ENCODE data around the gene ATF6. TPM values are rescaled to one million over a fixed set of nuclear protein-coding genes. Genes with fewer than 3 reads are reported as not detected.

The ATF6 gene
- polyA plus RNA-seq, 2 of the 4 experiments (the other 2 are of a cell fraction) = 8.6 to 28.0 TPM

- TF ChIP-seq HOXB13 (CRISPR knock-in tag; IDR thresholded peaks at IDR 0.05; ENCODE audit: low read depth) = no peak
- no peak for TF ChIP-seq PHF8 (IDR thresholded peaks at IDR 0.05; ENCODE audit: borderline replicate concordance, low read depth)
Measured at GRCh38 chr1:161771973-161772372, 5.9 kb downstream of the ATF6 start (continued).

- Histone ChIP-seq H3K4me2 (no peak overlapping the region), H3K9me3 (no peaks in the 10 kb centered on the region), H3K4me3 (no peak overlapping the region), H3K4me1 (peaks cover 4% of the 10 kb centered on the region; the same call in 1 of the 3 replicates), H3K27ac (no peak overlapping the region)
- ATAC-seq = no peak
- no peak for DNase-seq (ENCODE audit: low read depth in 1 of 2, low spot score in 1 of 2)
- POLR2A ChIA-PET = interaction anchor here (0.7 kb wide), 1 partner anchor 42 kb away, joined by 5 read pairs; no protein-coding TSS in a partner anchor
- no peak for TF ChIP-seq REST (IDR thresholded peaks at IDR 0.05)
- TF ChIP-seq, protein P1, sequence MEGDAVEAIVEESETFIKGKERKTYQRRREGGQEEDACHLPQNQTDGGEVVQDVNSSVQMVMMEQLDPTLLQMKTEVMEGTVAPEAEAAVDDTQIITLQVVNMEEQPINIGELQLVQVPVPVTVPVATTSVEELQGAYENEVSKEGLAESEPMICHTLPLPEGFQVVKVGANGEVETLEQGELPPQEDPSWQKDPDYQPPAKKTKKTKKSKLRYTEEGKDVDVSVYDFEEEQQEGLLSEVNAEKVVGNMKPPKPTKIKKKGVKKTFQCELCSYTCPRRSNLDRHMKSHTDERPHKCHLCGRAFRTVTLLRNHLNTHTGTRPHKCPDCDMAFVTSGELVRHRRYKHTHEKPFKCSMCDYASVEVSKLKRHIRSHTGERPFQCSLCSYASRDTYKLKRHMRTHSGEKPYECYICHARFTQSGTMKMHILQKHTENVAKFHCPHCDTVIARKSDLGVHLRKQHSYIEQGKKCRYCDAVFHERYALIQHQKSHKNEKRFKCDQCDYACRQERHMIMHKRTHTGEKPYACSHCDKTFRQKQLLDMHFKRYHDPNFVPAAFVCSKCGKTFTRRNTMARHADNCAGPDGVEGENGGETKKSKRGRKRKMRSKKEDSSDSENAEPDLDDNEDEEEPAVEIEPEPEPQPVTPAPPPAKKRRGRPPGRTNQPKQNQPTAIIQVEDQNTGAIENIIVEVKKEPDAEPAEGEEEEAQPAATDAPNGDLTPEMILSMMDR (IDR thresholded peaks at IDR 0.05) = no peak
- TF ChIP-seq KDM5A (IDR thresholded peaks at IDR 0.05) = no peak
- TF ChIP-seq CBX8 (IDR thresholded peaks at IDR 0.05) = no peak
- TF ChIP-seq, protein P2, sequence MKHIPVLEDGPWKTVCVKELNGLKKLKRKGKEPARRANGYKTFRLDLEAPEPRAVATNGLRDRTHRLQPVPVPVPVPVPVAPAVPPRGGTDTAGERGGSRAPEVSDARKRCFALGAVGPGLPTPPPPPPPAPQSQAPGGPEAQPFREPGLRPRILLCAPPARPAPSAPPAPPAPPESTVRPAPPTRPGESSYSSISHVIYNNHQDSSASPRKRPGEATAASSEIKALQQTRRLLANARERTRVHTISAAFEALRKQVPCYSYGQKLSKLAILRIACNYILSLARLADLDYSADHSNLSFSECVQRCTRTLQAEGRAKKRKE (CRISPR knock-in tag; IDR thresholded peaks at IDR 0.05; ENCODE audit: low read depth) = no peak
- TF ChIP-seq, protein P3, sequence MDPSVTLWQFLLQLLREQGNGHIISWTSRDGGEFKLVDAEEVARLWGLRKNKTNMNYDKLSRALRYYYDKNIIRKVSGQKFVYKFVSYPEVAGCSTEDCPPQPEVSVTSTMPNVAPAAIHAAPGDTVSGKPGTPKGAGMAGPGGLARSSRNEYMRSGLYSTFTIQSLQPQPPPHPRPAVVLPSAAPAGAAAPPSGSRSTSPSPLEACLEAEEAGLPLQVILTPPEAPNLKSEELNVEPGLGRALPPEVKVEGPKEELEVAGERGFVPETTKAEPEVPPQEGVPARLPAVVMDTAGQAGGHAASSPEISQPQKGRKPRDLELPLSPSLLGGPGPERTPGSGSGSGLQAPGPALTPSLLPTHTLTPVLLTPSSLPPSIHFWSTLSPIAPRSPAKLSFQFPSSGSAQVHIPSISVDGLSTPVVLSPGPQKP (IDR thresholded peaks at IDR 0.05; ENCODE audit: low read depth, low read length) = no peak
- no peak for TF ChIP-seq HOXB5 (CRISPR knock-in tag; IDR thresholded peaks at IDR 0.05)
- TF ChIP-seq, protein P4, sequence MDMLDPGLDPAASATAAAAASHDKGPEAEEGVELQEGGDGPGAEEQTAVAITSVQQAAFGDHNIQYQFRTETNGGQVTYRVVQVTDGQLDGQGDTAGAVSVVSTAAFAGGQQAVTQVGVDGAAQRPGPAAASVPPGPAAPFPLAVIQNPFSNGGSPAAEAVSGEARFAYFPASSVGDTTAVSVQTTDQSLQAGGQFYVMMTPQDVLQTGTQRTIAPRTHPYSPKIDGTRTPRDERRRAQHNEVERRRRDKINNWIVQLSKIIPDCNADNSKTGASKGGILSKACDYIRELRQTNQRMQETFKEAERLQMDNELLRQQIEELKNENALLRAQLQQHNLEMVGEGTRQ (IDR thresholded peaks at IDR 0.05) = no peak
- TF ChIP-seq MAZ (IDR thresholded peaks at IDR 0.05; ENCODE audit: borderline replicate concordance, low read depth, low read length) = no peak
- no peak for TF ChIP-seq HOXB13 (CRISPR knock-in tag; IDR thresholded peaks at IDR 0.05; ENCODE audit: low read depth)
- no peak for TF ChIP-seq EP300 (IDR thresholded peaks at IDR 0.05)
- CTCF ChIA-PET = interaction anchor here (1.5 to 2.0 kb wide), 2 partner anchors 20 to 265 kb away, joined by 3 to 8 read pairs; no protein-coding TSS in a partner anchor
- FAIRE-seq = no peak
Measured at GRCh38 chr1:161772397-161772796, 6.3 kb downstream of the ATF6 start.

GRCh38 chr1:161773791-161774190 is 7.7 kb downstream of the ATF6 start:
- no peak for ATAC-seq
- WGBS (ENCODE audit: missing lambda C conversion rate) = 86% methylated on average over 4 of the region's 4 CpGs
- ChIA-PET CTCF (no interaction called here), POLR2A (interaction anchor here (0.7 kb wide), 1 partner anchor 250 kb away, joined by 4 read pairs; the partner anchor contains the start of gene OLFML2B)
- Histone ChIP-seq H3K4me2 (no peak overlapping the region), H3K4me1 (no peaks in the 10 kb centered on the region), H3K4me3 (no peak overlapping the region), H3K27ac (no peak overlapping the region), H3K9me3 (no peaks in the 10 kb centered on the region)
- no peak for DNase-seq (ENCODE audit: low read depth in 1 of 2, low spot score in 1 of 2)
- no peak for FAIRE-seq
- no peak for TF ChIP-seq HOXA7 (CRISPR knock-in tag; IDR thresholded peaks at IDR 0.05)
- no peak for TF ChIP-seq HOXB13 (CRISPR knock-in tag; IDR thresholded peaks at IDR 0.05; ENCODE audit: low read depth)
- TF ChIP-seq RNF2 (IDR thresholded peaks at IDR 0.05; ENCODE audit: borderline replicate concordance, low read depth) = no peak
- TF ChIP-seq ZFP36 (IDR thresholded peaks at IDR 0.05; ENCODE audit: borderline replicate concordance, partially characterized antibody) = no peak
- TF ChIP-seq RFX5 (IDR thresholded peaks at IDR 0.05) = no peak
- TF ChIP-seq E2F6 (IDR thresholded peaks at IDR 0.05; ENCODE audit: borderline replicate concordance, low read depth) = no peak
- TF ChIP-seq BCL3 (IDR thresholded peaks at IDR 0.05) = no peak
- TF ChIP-seq ZC3H11A (IDR thresholded peaks at IDR 0.05) = no peak
- no peak for TF ChIP-seq TFCP2L1 (CRISPR knock-in tag; IDR thresholded peaks at IDR 0.05)
- no peak for TF ChIP-seq JUN (IDR thresholded peaks at IDR 0.05)
- TF ChIP-seq RCOR1 (IDR thresholded peaks at IDR 0.05; ENCODE audit: low read depth, low read length) = no peak
- no peak for TF ChIP-seq FOXS1 (CRISPR knock-in tag; IDR thresholded peaks at IDR 0.05)
- no peak for TF ChIP-seq HDAC2 (IDR thresholded peaks at IDR 0.05)
- no peak for TF ChIP-seq MYC (IDR thresholded peaks at IDR 0.05; ENCODE audit: borderline replicate concordance, low read length)
